ENCODE measurements around the gene TMEM272.

DNA sequence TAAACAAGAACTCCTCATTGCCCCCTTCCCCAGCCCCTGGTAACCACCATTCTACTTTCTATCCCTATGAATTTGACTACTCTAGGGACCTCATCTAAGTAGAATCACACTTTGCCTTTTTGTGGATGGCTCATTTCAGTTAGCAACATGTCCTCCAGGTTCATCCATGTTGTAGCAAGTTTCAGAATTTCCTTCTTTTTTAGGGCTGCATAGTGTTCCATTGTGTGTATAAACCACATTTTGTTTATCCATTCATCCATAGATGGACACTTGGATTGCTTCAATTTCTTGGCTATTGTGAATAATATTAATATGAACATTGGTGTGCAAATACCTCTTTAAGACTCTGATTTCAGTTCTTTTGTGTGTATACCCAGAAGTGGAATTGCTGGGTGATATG, 36.2 kb downstream of the TMEM272 start:
- TF ChIP-seq, protein P1, sequence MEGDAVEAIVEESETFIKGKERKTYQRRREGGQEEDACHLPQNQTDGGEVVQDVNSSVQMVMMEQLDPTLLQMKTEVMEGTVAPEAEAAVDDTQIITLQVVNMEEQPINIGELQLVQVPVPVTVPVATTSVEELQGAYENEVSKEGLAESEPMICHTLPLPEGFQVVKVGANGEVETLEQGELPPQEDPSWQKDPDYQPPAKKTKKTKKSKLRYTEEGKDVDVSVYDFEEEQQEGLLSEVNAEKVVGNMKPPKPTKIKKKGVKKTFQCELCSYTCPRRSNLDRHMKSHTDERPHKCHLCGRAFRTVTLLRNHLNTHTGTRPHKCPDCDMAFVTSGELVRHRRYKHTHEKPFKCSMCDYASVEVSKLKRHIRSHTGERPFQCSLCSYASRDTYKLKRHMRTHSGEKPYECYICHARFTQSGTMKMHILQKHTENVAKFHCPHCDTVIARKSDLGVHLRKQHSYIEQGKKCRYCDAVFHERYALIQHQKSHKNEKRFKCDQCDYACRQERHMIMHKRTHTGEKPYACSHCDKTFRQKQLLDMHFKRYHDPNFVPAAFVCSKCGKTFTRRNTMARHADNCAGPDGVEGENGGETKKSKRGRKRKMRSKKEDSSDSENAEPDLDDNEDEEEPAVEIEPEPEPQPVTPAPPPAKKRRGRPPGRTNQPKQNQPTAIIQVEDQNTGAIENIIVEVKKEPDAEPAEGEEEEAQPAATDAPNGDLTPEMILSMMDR (IDR thresholded peaks at IDR 0.05): no peak
- TF ChIP-seq POLR2A (IDR thresholded peaks at IDR 0.05): no peak
